ENCODE results near the gene ADAMTSL3. TPM values are rescaled to one million over a fixed set of nuclear protein-coding genes. Genes with fewer than 3 reads are reported as not detected.

Gene ADAMTSL3
- total RNA-seq (10 to 100 TPM in 1 of 2 donors, 1 to 10 TPM in 1; 9.4 to 16.4 TPM), polyA plus RNA-seq (ENCODE audit: insufficient read depth, low read depth, low replicate concordance) (8.6 TPM)
- long read RNA-seq, donor 1, result 0 reads
- long read RNA-seq, donor 2, result 0 reads

- Histone ChIP-seq H3K4me3 (peak within 1 kb of the TSS; percentile 53 to 71), H3K9me3 (no peaks in the 10 kb centered on the region), H3K27ac (peak within 1 kb of the TSS; percentile 50 to 67), H3K4me1 (no peaks in the 10 kb centered on the region), H3K27me3 (no peaks in the 10 kb centered on the region), H3K36me3 (ENCODE audit: low read depth, missing control alignments) (no peaks in the 10 kb centered on the region)
- peak; percentile 68 for DNase-seq
- TF ChIP-seq CTCF (IDR thresholded peaks at IDR 0.05), result no peak
- TF ChIP-seq POLR2A (IDR thresholded peaks at IDR 0.05), result no peak
- intact Hi-C loops (cut with DNase I; ENCODE audit: low total_unique reads), result no loop called here
- WGBS, 2 donors, result 1% methylated on average over 85 of the region's 105 CpGs; no CpG with 5 or more reads in 1 of the 2 donors
These were observed at the start of gene ADAMTSL3 for GRCh38 chr15:83653639-83654378. Gene ADAMTSL3 (plus strand): TSS chr15:83654123. CDS start chr15:83655762, 1,639 bp downstream.

- H3K36me3 ChIP-seq (ENCODE audit: low read depth, missing control alignments), result no peaks in the 10 kb centered on the region
These were observed 49.4 kb upstream of the ADAMTSL3 start for GRCh38 chr15:83604549-83604948.

GRCh38 chr15:83605111-83605945 lies 48.6 kb upstream of the ADAMTSL3 start:
- Histone ChIP-seq H3K4me3 (no peak overlapping the region), H3K27ac (no peak overlapping the region), H3K4me1 (no peaks in the 10 kb centered on the region), H3K27me3 (no peaks in the 10 kb centered on the region), H3K9me3 (no peaks in the 10 kb centered on the region), H3K36me3 (ENCODE audit: low read depth, missing control alignments) (no peaks in the 10 kb centered on the region)
- TF ChIP-seq CTCF (IDR thresholded peaks at IDR 0.05) (no peak), POLR2A (IDR thresholded peaks at IDR 0.05) (no peak)
- WGBS, 2 donors, result 41 to 62% methylated on average over 7 of the region's 7 CpGs
- intact Hi-C loops (cut with DNase I; ENCODE audit: low total_unique reads), result no loop called here
- DNase-seq, result peak; percentile 54

More at GRCh38 chr15:83604549-83604948, 49.4 kb upstream of the ADAMTSL3 start:
- no peak overlapping the region for H3K4me3 ChIP-seq
- H3K27ac ChIP-seq, result no peak overlapping the region
- no peak for TF ChIP-seq CTCF (IDR thresholded peaks at IDR 0.05)
- TF ChIP-seq POLR2A (IDR thresholded peaks at IDR 0.05), result no peak
- DNase-seq, result no peak
- intact Hi-C loops (cut with DNase I; ENCODE audit: low total_unique reads), result no loop called here
- no peaks in the 10 kb centered on the region for H3K27me3 ChIP-seq
- H3K4me1 ChIP-seq, result no peaks in the 10 kb centered on the region
- 50 to 86% methylated on average over 1 of the region's 1 CpG for WGBS, 2 donors
- no peaks in the 10 kb centered on the region for H3K9me3 ChIP-seq

- intact Hi-C loops (cut with DNase I; ENCODE audit: low total_unique reads), result no loop called here
- Histone ChIP-seq H3K4me1 (no peaks in the 10 kb centered on the region), H3K27me3 (no peaks in the 10 kb centered on the region), H3K9me3 (no peaks in the 10 kb centered on the region), H3K36me3 (ENCODE audit: low read depth, missing control alignments) (no peaks in the 10 kb centered on the region), H3K4me3 (no peak overlapping the region), H3K27ac (no peak overlapping the region)
- TF ChIP-seq POLR2A (IDR thresholded peaks at IDR 0.05) (no peak), CTCF (IDR thresholded peaks at IDR 0.05) (no peak)
- no peak for DNase-seq
- 92 to 100% methylated on average over 3 of the region's 3 CpGs for WGBS, 2 donors
These were observed 43.8 kb upstream of the ADAMTSL3 start for GRCh38 chr15:83610132-83610531.
